Adrenal gland (tissue), 5 donors: ENCODE data around the gene CDKN1A.

Experiments used
- POLR2A ChIP-seq, 2 donors: fragments of 450-650 bp; IDR thresholded peaks; one replicate each; pipeline ENCODE4 v1.6.1; 2017; ENCODE audit warnings: antibody characterized with exemption in 2 of 2, mild to moderate bottlenecking in 2 of 2, moderate library complexity in 1 of 2
- TF ChIP-seq, protein P1 (sequence below), 6 experiments: fragments of 450-650 bp in 4 of 6; fragments of 200-600 bp in 2 of 6; sonication (generic) in 1 of 6; IDR thresholded peaks; 1 replicate in 5 of 6; 2 replicates in 1 of 6; pipeline versions ENCODE4 v1.5.1 to v1.8.0; 2016 to 2021; ENCODE audit warnings: antibody characterized with exemption in 6 of 6, mild to moderate bottlenecking in 2 of 6, moderate library complexity in 1 of 6
- donor health status: DM: no; HTN: no; CAD: no.

GRCh38 chr6:36721369-36722140 lies 43.0 kb downstream of the CDKN1A start:
- TF ChIP-seq, protein P1, sequence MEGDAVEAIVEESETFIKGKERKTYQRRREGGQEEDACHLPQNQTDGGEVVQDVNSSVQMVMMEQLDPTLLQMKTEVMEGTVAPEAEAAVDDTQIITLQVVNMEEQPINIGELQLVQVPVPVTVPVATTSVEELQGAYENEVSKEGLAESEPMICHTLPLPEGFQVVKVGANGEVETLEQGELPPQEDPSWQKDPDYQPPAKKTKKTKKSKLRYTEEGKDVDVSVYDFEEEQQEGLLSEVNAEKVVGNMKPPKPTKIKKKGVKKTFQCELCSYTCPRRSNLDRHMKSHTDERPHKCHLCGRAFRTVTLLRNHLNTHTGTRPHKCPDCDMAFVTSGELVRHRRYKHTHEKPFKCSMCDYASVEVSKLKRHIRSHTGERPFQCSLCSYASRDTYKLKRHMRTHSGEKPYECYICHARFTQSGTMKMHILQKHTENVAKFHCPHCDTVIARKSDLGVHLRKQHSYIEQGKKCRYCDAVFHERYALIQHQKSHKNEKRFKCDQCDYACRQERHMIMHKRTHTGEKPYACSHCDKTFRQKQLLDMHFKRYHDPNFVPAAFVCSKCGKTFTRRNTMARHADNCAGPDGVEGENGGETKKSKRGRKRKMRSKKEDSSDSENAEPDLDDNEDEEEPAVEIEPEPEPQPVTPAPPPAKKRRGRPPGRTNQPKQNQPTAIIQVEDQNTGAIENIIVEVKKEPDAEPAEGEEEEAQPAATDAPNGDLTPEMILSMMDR (IDR thresholded peaks at IDR 0.05): no peak
- TF ChIP-seq POLR2A (IDR thresholded peaks at IDR 0.05): no peak
